Sigmoid colon (tissue), 7 donors: ENCODE measurements around the gene SPI1. TPM values are rescaled to one million over a fixed set of nuclear protein-coding genes. Genes with fewer than 3 reads are reported as not detected.

Experiments used
- DNase-seq: peaks from one replicate; pipeline ENCODE4 v3.0.0-alpha.2; 2019
- H3K27ac ChIP-seq, 4 donors: fragments of 200-600 bp; sonication (generic); one replicate each; pipeline ENCODE4 v1.5.1; 2016 to 2019; ENCODE audit warnings: mild to moderate bottlenecking in 1 of 4
- H3K27me3 ChIP-seq, 3 donors: fragments of 200-600 bp; sonication (generic); one replicate each; pipeline ENCODE4 v1.5.1; 2019; ENCODE audit warnings: mild to moderate bottlenecking in 1 of 3
- H3K36me3 ChIP-seq, 4 donors: fragments of 200-600 bp; sonication (generic); one replicate each; pipeline ENCODE4 v1.5.1; 2016 to 2019
- H3K4me1 ChIP-seq, 4 donors: fragments of 200-600 bp; sonication (generic); one replicate each; pipeline ENCODE4 v1.5.1; 2017 to 2019
- H3K4me3 ChIP-seq, 4 donors: fragments of 200-600 bp; sonication (generic); one replicate each; pipeline ENCODE4 v1.5.1; 2017 to 2019; ENCODE audit warnings: mild to moderate bottlenecking in 2 of 4, moderate library complexity in 1 of 4
- H3K9me3 ChIP-seq, 4 donors: fragments of 200-600 bp in 3 of 4; sonication (generic) in 3 of 4; one replicate each; pipeline versions ENCODE4 v1.5.1 to v1.6.1; 2013 to 2019
- CTCF ChIP-seq, 4 experiments: fragments of 450-650 bp in 3 of 4; fragments of 200-600 bp in 1 of 4; IDR thresholded peaks; one replicate each; pipeline ENCODE4 v1.5.1; 2016 to 2019; ENCODE audit warnings: antibody characterized with exemption in 4 of 4, mild to moderate bottlenecking in 3 of 4, moderate library complexity in 2 of 4
- EP300 ChIP-seq, 4 donors: sonication (generic); formaldehyde crosslinking; IDR thresholded peaks; one replicate each; pipeline ENCODE4 v1.6.1; 2017; ENCODE audit warnings: antibody characterized with exemption in 4 of 4
- POLR2A ChIP-seq, 2 donors: fragments of 450-650 bp; IDR thresholded peaks; one replicate each; pipeline ENCODE4 v1.6.1; 2016; ENCODE audit warnings: antibody characterized with exemption in 2 of 2, mild to moderate bottlenecking in 2 of 2, moderate library complexity in 2 of 2
- POLR2AphosphoS5 ChIP-seq, 4 donors: sonication (generic); formaldehyde crosslinking; IDR thresholded peaks; one replicate each; pipeline ENCODE4 v1.6.1; 2017; ENCODE audit warnings: antibody characterized with exemption in 4 of 4
- WGBS, 2 donors: extraction: QIAGEN DNeasy Blood & Tissue Kit; methylation state at CpG; one replicate each; pipeline ENCODE4 v1.1.7; 2013; 5-methylcytosine and 5-hydroxymethylcytosine counted together
- intact Hi-C: fragments of 100-400 bp; cut with DNase I; formaldehyde crosslinking; loops from one replicate; pipeline ENCODE4 v1.15.1; 2023
- polyA plus RNA-seq, 3 donors: library from polyadenylated mRNA; stranded (reverse); fragments of 200-250 nt; gene quantifications; one replicate each; pipeline ENCODE4 v1.2.3, GENCODE V29; 2013
- total RNA-seq, 4 donors: library from RNA; depleted of rRNA; stranded (reverse); fragments of >200 nt; gene quantifications; one replicate each; pipeline ENCODE4 v1.1.0, GENCODE V29; 2016
- donor health status: healthy with polysubstance abuse.
- donor health status: Bipolar disorder and iron deficiency.
- donor health status: healthy.

The SPI1 gene
- total and polyA plus RNA-seq, 7 donors, result 10.5 to 29.8 (median 19.7) TPM

- no peaks in the 10 kb centered on the region for H3K4me1 ChIP-seq
- no peak overlapping the region for H3K27ac ChIP-seq
- H3K9me3 ChIP-seq, result no peaks in the 10 kb centered on the region
- no peak for DNase-seq
- TF ChIP-seq POLR2A (IDR thresholded peaks at IDR 0.05), result no peak
- no peak for TF ChIP-seq POLR2AphosphoS5 (IDR thresholded peaks at IDR 0.05)
- no peak for TF ChIP-seq CTCF (IDR thresholded peaks at IDR 0.05)
- TF ChIP-seq EP300 (IDR thresholded peaks at IDR 0.05), result no peak
- H3K4me3 ChIP-seq, result no peak overlapping the region
- intact Hi-C loops, result no loop called here
- H3K27me3 ChIP-seq, result no peaks in the 10 kb centered on the region
- 61 to 69% methylated on average over 1 of the region's 1 CpG for WGBS, 2 donors
- H3K36me3 ChIP-seq, result no peaks in the 10 kb centered on the region
Observed at GRCh38 chr11:47366020-47366490, 12.3 kb downstream of the SPI1 start.

GRCh38 chr11:47361419-47361818, 16.9 kb downstream of the SPI1 start:
- intact Hi-C loops, result no loop called here
- Histone ChIP-seq H3K4me1 (no peaks in the 10 kb centered on the region), H3K4me3 (no peak overlapping the region), H3K9me3 (no peaks in the 10 kb centered on the region), H3K36me3 (no peaks in the 10 kb centered on the region), H3K27ac (no peak overlapping the region), H3K27me3 (no peaks in the 10 kb centered on the region)
- no peak for TF ChIP-seq CTCF (IDR thresholded peaks at IDR 0.05)
- TF ChIP-seq POLR2A (IDR thresholded peaks at IDR 0.05), result no peak
- TF ChIP-seq POLR2AphosphoS5 (IDR thresholded peaks at IDR 0.05), result no peak
- TF ChIP-seq EP300 (IDR thresholded peaks at IDR 0.05), result no peak
- 87 to 90% methylated on average over 13 of the region's 13 CpGs for WGBS, 2 donors
- DNase-seq, result no peak

- Histone ChIP-seq H3K4me1 (peaks cover 0 to 7% (median 5%) of the 10 kb centered on the region in 4 donors), H3K36me3 (no peaks in the 10 kb centered on the region), H3K9me3 (no peaks in the 10 kb centered on the region), H3K27me3 (no peaks in the 10 kb centered on the region), H3K4me3 (no peak overlapping the region), H3K27ac (no peak overlapping the region)
- intact Hi-C loops, result no loop called here
- 91 to 94% methylated on average over 15 of the region's 15 CpGs for WGBS, 2 donors
- no peak for DNase-seq
- TF ChIP-seq POLR2AphosphoS5 (IDR thresholded peaks at IDR 0.05), result no peak
- no peak for TF ChIP-seq POLR2A (IDR thresholded peaks at IDR 0.05)
- TF ChIP-seq EP300 (IDR thresholded peaks at IDR 0.05), result no peak
- no peak for TF ChIP-seq CTCF (IDR thresholded peaks at IDR 0.05)
Observed at GRCh38 chr11:47360341-47360740, 18.0 kb downstream of the SPI1 start.

- no peak for TF ChIP-seq POLR2A (IDR thresholded peaks at IDR 0.05)
- TF ChIP-seq POLR2AphosphoS5 (IDR thresholded peaks at IDR 0.05), result no peak
- TF ChIP-seq CTCF (IDR thresholded peaks at IDR 0.05), result no peak
- TF ChIP-seq EP300 (IDR thresholded peaks at IDR 0.05), result no peak
- Histone ChIP-seq H3K9me3 (no peaks in the 10 kb centered on the region), H3K27me3 (no peaks in the 10 kb centered on the region), H3K27ac (no peak overlapping the region), H3K36me3 (no peaks in the 10 kb centered on the region), H3K4me1 (peaks cover 0 to 11% (median 11%) of the 10 kb centered on the region in 4 donors), H3K4me3 (no peak overlapping the region)
- intact Hi-C loops, result loop anchor here (5.0 to 10.0 kb wide), 2 partner anchors 92 to 475 kb away; no protein-coding TSS in a partner anchor
- WGBS, 2 donors, result 61 to 83% methylated on average over 17 of the region's 17 CpGs
- DNase-seq, result no peak
Observed at GRCh38 chr11:47359586-47359985, 18.8 kb downstream of the SPI1 start.

- Histone ChIP-seq H3K9me3 (no peaks in the 10 kb centered on the region), H3K27ac (no peak overlapping the region), H3K36me3 (no peaks in the 10 kb centered on the region), H3K27me3 (no peaks in the 10 kb centered on the region), H3K4me3 (no peak overlapping the region), H3K4me1 (peaks cover 0 to 14% (median 12%) of the 10 kb centered on the region in 4 donors)
- intact Hi-C loops, result loop anchor here (5.0 to 10.0 kb wide), 2 partner anchors 92 to 474 kb away; no protein-coding TSS in a partner anchor
- no peak for TF ChIP-seq POLR2A (IDR thresholded peaks at IDR 0.05)
- no peak for TF ChIP-seq EP300 (IDR thresholded peaks at IDR 0.05)
- TF ChIP-seq CTCF (IDR thresholded peaks at IDR 0.05), result no peak
- no peak for TF ChIP-seq POLR2AphosphoS5 (IDR thresholded peaks at IDR 0.05)
- no peak for DNase-seq
- 84 to 87% methylated on average over 7 of the region's 7 CpGs for WGBS, 2 donors
Observed at GRCh38 chr11:47359162-47359561, 19.2 kb downstream of the SPI1 start.
